Natural killer cell (primary cell): ENCODE measurements around the gene CCDC57. TPM values are rescaled to one million over a fixed set of nuclear protein-coding genes. Genes with fewer than 3 reads are reported as not detected.

Experiments used
- ATAC-seq, 3 donors: fragments of 150-1000 bp in 2 of 3; fragments of 200-7000 bp in 1 of 3; cut with Tn5 transposase; 1 replicate in 1 of 3; 2 replicates in 2 of 3; pipeline ENCODE4 v1.10.0; 2021; ENCODE audit warnings: mild to moderate bottlenecking in 2 of 3, moderate library complexity in 2 of 3
- DNase-seq, 2 donors: peaks; one replicate each; pipeline versions ENCODE4 v3.0.0 to v3.0.0-alpha.2; 2013 to 2021; ENCODE audit warnings: mixed read lengths in 1 of 2
- H3K27ac ChIP-seq: one replicate; pipeline ENCODE4 v1.5.1; 2013; ENCODE audit warnings: mild to moderate bottlenecking, low read length
- H3K27me3 ChIP-seq: one replicate; pipeline ENCODE4 v1.6.1; 2013; ENCODE audit warnings: low read length; ENCODE audit not compliant: control insufficient read depth, insufficient read depth
- H3K36me3 ChIP-seq: one replicate; pipeline ENCODE4 v1.6.1; 2013; ENCODE audit warnings: low read length; ENCODE audit not compliant: control insufficient read depth, insufficient read depth
- H3K4me1 ChIP-seq: one replicate; pipeline ENCODE4 v1.6.1; 2013; ENCODE audit warnings: low read length; ENCODE audit not compliant: control insufficient read depth, insufficient read depth
- H3K4me3 ChIP-seq: one replicate; pipeline ENCODE4 v1.5.1; 2013; ENCODE audit warnings: low read length
- H3K9me3 ChIP-seq: one replicate; pipeline ENCODE4 v1.6.1; 2013; ENCODE audit warnings: low read length; ENCODE audit not compliant: control insufficient read depth, insufficient read depth
- H3K27ac Mint-ChIP-seq, 2 donors: one replicate each; pipeline ENCODE4 v1.8.0; 2022; ENCODE audit warnings: mild to moderate bottlenecking in 2 of 2, mixed read lengths in 2 of 2, moderate library complexity in 1 of 2
- H3K27me3 Mint-ChIP-seq, 2 donors: one replicate each; pipeline ENCODE4 v1.8.0; 2022; ENCODE audit warnings: low read depth in 2 of 2, mixed read lengths in 2 of 2
- H3K36me3 Mint-ChIP-seq: one replicate; pipeline ENCODE4 v1.8.0; 2022; ENCODE audit warnings: mixed read lengths
- H3K4me1 Mint-ChIP-seq, 2 donors: one replicate each; pipeline ENCODE4 v1.8.0; 2022; ENCODE audit warnings: mixed read lengths in 2 of 2
- H3K4me3 Mint-ChIP-seq: one replicate; pipeline ENCODE4 v1.8.0; 2022; ENCODE audit warnings: mild to moderate bottlenecking, moderate library complexity, mixed read lengths
- H3K9me3 Mint-ChIP-seq, 2 donors: one replicate each; pipeline ENCODE4 v1.8.0; 2022; ENCODE audit warnings: mixed read lengths in 2 of 2
- WGBS: methylation state at CpG from one replicate; pipeline ENCODE4 v1.1.7; 2013; ENCODE audit warnings: missing lambda C conversion rate; ENCODE audit not compliant: insufficient coverage; 5-methylcytosine and 5-hydroxymethylcytosine counted together
- intact Hi-C: fragments of 100-400 bp; cut with micrococcal nuclease; formaldehyde crosslinking; loops from one replicate; pipeline ENCODE4 v1.14.2; 2022
- total RNA-seq, 4 donors: library from RNA; stranded (reverse); fragments of 120-200 nt in 1 of 4; gene quantifications; one replicate each; pipeline versions ENCODE4 v1.2.3 to v1.2.4, GENCODE V29; 2013 to 2022
- TF ChIP-seq, protein P1 (sequence below): fragments of 200-600 bp; IDR thresholded peaks from one replicate; pipeline ENCODE4 v1.8.0; 2022; ENCODE audit warnings: antibody characterized with exemption

CCDC57 gene
- total RNA-seq, 3 donors from 2014 or later (not counting 1 experiment from before 2014, with no cell fraction given), result 69.7 to 79.2 (median 75.1) TPM

DNA sequence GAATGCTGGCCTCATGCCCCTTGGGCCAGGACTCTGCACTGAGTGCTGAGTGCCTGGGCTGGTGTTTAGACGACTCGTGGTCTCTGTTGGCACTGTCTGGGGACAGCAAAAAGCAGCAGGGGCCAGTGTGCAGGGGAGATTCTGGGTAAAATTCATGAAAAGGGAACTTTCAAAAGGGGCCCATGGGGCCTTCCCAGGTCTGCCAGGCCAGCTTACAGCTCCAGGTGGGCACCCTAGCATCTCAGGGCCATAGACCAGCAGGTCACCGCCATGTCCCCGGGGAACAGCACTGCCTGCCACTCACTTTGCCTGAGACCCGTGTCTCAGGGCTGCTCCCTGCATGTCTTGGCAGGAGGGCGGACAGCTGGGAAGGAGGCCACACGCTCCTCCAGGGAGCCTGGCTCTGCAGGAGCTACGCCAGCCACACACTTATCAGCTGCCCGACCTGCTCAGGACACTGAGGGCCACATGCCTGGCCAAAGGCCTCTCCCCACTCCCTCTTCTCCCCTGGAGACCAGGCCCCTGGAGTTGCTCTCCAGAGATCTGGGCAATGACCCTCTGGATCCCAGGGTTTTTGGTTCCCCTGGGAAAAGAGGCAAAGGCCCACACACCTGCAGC lies 105.8 kb downstream of the CCDC57 start:
- Histone ChIP-seq H3K4me1 (peaks cover 28% of the 10 kb centered on the region), H3K9me3 (no peaks in the 10 kb centered on the region), H3K27ac (peak overlapping the region; percentile 88), H3K36me3 (no peaks in the 10 kb centered on the region), H3K27me3 (no peaks in the 10 kb centered on the region), H3K4me3 (peak overlapping the region; percentile 43)
- Mint-ChIP-seq H3K4me1 (peaks cover 15 to 25% of the 10 kb centered on the region in 2 donors), H3K27me3 (no peaks in the 10 kb centered on the region), H3K27ac (peak overlapping the region; percentile 89 to 97), H3K9me3 (no peaks in the 10 kb centered on the region), H3K4me3 (peak overlapping the region; percentile 92), H3K36me3 (no peaks in the 10 kb centered on the region)
- intact Hi-C loops, result no loop called here
- TF ChIP-seq, protein P1, sequence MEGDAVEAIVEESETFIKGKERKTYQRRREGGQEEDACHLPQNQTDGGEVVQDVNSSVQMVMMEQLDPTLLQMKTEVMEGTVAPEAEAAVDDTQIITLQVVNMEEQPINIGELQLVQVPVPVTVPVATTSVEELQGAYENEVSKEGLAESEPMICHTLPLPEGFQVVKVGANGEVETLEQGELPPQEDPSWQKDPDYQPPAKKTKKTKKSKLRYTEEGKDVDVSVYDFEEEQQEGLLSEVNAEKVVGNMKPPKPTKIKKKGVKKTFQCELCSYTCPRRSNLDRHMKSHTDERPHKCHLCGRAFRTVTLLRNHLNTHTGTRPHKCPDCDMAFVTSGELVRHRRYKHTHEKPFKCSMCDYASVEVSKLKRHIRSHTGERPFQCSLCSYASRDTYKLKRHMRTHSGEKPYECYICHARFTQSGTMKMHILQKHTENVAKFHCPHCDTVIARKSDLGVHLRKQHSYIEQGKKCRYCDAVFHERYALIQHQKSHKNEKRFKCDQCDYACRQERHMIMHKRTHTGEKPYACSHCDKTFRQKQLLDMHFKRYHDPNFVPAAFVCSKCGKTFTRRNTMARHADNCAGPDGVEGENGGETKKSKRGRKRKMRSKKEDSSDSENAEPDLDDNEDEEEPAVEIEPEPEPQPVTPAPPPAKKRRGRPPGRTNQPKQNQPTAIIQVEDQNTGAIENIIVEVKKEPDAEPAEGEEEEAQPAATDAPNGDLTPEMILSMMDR, result no peak
- 65% methylated on average over 9 of the region's 9 CpGs for WGBS
- ATAC-seq, result peak in 1 of 3 donors; percentile 21
- DNase-seq, result no peak

DNA sequence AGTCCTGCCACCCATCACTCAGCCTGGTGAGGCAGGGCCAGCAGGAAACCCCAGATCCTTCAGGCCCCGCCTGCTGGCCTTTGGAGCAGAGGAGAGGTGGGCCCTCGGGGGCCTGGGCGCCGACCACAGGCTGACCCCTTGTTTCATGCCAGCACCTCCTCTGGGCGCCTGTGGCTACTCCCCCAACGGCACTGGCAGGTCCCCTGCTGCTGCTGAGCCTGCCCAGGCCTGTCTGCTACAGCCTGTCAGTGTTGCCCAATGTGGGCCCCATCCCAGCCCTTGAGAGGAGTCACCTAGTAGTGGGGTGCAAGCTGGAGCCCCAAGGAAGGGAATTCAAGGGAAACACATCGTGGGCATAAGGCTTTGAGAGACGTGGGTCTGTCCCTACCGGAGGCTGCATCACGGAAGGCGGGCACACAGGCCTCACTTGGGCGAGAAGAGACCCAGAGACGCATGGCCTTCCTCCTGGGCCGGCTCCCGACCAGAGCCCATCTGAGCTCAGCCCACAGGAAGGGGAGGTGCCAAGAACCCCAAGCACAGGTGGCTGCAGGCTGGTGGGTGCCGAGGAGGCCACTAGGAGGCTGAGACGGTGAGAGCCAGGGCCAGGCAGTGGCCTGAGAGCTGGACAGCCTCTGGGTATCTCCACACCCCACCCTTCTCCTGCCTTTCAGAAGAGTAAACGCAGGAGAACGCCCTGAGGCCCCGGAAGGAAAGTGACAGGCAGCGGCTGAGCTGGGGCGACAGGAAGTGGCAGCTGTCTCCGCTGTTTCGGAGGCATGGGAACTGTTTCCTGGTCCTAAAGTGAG lies 106.6 kb downstream of the CCDC57 start:
- H3K4me1 ChIP-seq, result peaks cover 28% of the 10 kb centered on the region
- intact Hi-C loops, result no loop called here
- H3K36me3 ChIP-seq, result no peaks in the 10 kb centered on the region
- no peaks in the 10 kb centered on the region for H3K27me3 Mint-ChIP-seq
- H3K4me3 Mint-ChIP-seq, result peak overlapping the region; percentile 92
- 12% methylated on average over 24 of the region's 24 CpGs for WGBS
- TF ChIP-seq, protein P1, result peak; percentile 31
- H3K4me3 ChIP-seq, result peak overlapping the region; percentile 43
- peak; percentile 42 to 75 for DNase-seq
- no peaks in the 10 kb centered on the region for H3K9me3 ChIP-seq
- H3K4me1 Mint-ChIP-seq, result peaks cover 15 to 25% of the 10 kb centered on the region in 2 donors
- H3K27me3 ChIP-seq, result no peaks in the 10 kb centered on the region
- peak overlapping the region; percentile 89 to 97 for H3K27ac Mint-ChIP-seq
- ATAC-seq, result peak; percentile 88 to 94 (median 94)
- H3K9me3 Mint-ChIP-seq, result no peaks in the 10 kb centered on the region
- peak overlapping the region; percentile 88 for H3K27ac ChIP-seq
- H3K36me3 Mint-ChIP-seq, result no peaks in the 10 kb centered on the region

DNA sequence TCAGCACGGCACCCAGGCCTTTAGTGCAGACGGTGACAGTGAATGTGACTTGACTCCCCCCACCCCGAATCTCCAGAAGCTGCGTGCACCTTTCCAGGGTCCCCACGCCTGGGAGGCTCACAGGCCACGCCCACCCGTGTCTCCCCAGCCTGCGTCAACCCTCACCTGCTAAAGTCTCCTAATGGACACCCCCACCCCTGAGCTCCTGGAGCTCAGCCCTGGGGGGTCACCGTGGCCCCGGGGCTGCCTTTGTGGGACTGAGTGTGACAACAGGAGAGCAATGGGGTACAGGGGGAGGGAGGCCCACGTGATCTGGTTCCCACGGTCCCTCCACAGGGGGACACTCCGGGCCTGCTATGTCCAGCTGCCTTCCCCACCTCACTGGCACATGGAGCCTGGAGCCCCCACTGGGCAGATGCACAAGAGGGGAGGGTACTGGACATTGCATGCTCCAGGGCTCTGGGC lies 107.2 kb downstream of the CCDC57 start:
- Mint-ChIP-seq H3K4me1 (peaks cover 15 to 25% of the 10 kb centered on the region in 2 donors), H3K36me3 (no peaks in the 10 kb centered on the region), H3K9me3 (no peaks in the 10 kb centered on the region), H3K27me3 (no peaks in the 10 kb centered on the region), H3K4me3 (no peak overlapping the region), H3K27ac (peak overlapping the region; percentile 89 to 97)
- WGBS, result 89% methylated on average over 13 of the region's 13 CpGs
- Histone ChIP-seq H3K27me3 (no peaks in the 10 kb centered on the region), H3K4me3 (no peak overlapping the region), H3K36me3 (no peaks in the 10 kb centered on the region), H3K4me1 (peaks cover 28% of the 10 kb centered on the region), H3K27ac (peak overlapping the region; percentile 88), H3K9me3 (no peaks in the 10 kb centered on the region)
- TF ChIP-seq, protein P1, result no peak
- ATAC-seq (no peak), DNase-seq (peak in 1 of 2 donors; percentile 13)
- intact Hi-C loops, result no loop called here
